ENCODE measurements around the gene FLAD1. TPM values are rescaled to one million over a fixed set of nuclear protein-coding genes. Genes with fewer than 3 reads are reported as not detected.
"Not testable (repeated sequence)": the region's sequence is repeated elsewhere in the genome, so short reads cannot be mapped to it uniquely, and the experiment has no call there.

Gene FLAD1
- total RNA-seq, 1 experiment from 2014 or later, result 58.4 TPM

- ChIA-PET RAD21 (ENCODE audit: low non-redundant PET in 1 of 2, low total read pairs in 2 of 2, uncharacterized antibody in 2 of 2, unreplicated experiment in 2 of 2) (interaction anchor here in 1 of 2 experiments (1.1 kb wide), 1 partner anchor 10 kb away, joined by 3 read pairs; no protein-coding TSS in a partner anchor), POLR2A (interaction anchor here (0.6 to 3.7 kb wide), 7 partner anchors 9 to 55 kb away, joined by 3 to 46 read pairs (median 4); partner anchors contain the start of genes LENEP, PMVK and SHC1), CTCF (interaction anchor here (1.3 to 3.2 kb wide), 5 partner anchors 10 to 210 kb away, joined by 3 to 25 read pairs (median 4); partner anchors contain the start of gene CKS1B)
- peak overlapping the region; percentile 68 for H3K27ac ChIP-seq (ENCODE audit: low read depth, low read length)
- BruUV-seq (replicated peaks), result no TSS peak
- H3K36me3 ChIP-seq (ENCODE audit: control insufficient read depth in 1 of 2, insufficient read depth in 2 of 2, low read length in 2 of 2), result peaks cover 19 to 28% of the 10 kb centered on the region in 2 experiments; a peak in 3 of 4 replicates
- ATAC-seq, result no peak
- DNase-seq (ENCODE audit: low read depth, low spot score), result no peak
- H3K27me3 ChIP-seq (ENCODE audit: insufficient read depth, low read length), result no peaks in the 10 kb centered on the region
- H3K9ac ChIP-seq (ENCODE audit: low read length), result peak overlapping the region; percentile 90
- H3K4me2 ChIP-seq (ENCODE audit: low read length), result peak overlapping the region; percentile 93
- H2AFZ ChIP-seq (ENCODE audit: low read depth, low read length, poor library complexity, severe bottlenecking), result no peak overlapping the region
- H3K79me2 ChIP-seq (ENCODE audit: insufficient read depth, low read length), result peaks cover 77% of the 10 kb centered on the region
- no peaks in the 10 kb centered on the region for H4K20me1 ChIP-seq (ENCODE audit: insufficient read depth)
- TF ChIP-seq CTCF (IDR thresholded peaks at IDR 0.05 in 2 of 3, conservative IDR thresholded peaks at IDR 0.05 in 1 of 3; ENCODE audit: borderline replicate concordance in 1 of 3, insufficient read depth in 1 of 3, low read depth in 2 of 3, low read length in 2 of 3) (no peak), MAX (IDR thresholded peaks at IDR 0.05) (no peak), CBX3 (IDR thresholded peaks at IDR 0.05; ENCODE audit: low read depth) (no peak), CEBPB (IDR thresholded peaks at IDR 0.05; ENCODE audit: low read depth) (no peak), SIN3A (IDR thresholded peaks at IDR 0.05; ENCODE audit: low read depth) (no peak), EZH2 (IDR thresholded peaks at IDR 0.05) (no peak)
- intact Hi-C loops (cut with micrococcal nuclease), result no loop called here
- no peaks in the 10 kb centered on the region for H3K9me2 ChIP-seq (ENCODE audit: insufficient read depth)
- H3K4me1 ChIP-seq (ENCODE audit: control insufficient read depth in 1 of 2, insufficient read depth in 2 of 2, low read length in 2 of 2), result peaks cover 10 to 26% of the 10 kb centered on the region in 2 experiments; a peak in 3 of 4 replicates
- H3K4me3 ChIP-seq (replicated peaks in 1 of 2; ENCODE audit: low read depth in 1 of 2, low read length in 2 of 2), result peak overlapping the region; percentile 84 to 92
- no peaks in the 10 kb centered on the region for H3K9me3 ChIP-seq (ENCODE audit: control insufficient read depth in 1 of 2, insufficient read depth in 1 of 2, low read depth in 1 of 2, low read length in 2 of 2)
Observed at GRCh38 chr1:154983776-154984466, 777 bp downstream of the FLAD1 start.

- H3K4me2 ChIP-seq (ENCODE audit: low read length); H3K4me3 ChIP-seq (replicated peaks in 1 of 2; ENCODE audit: low read depth in 1 of 2, low read length in 2 of 2); H3K9ac ChIP-seq (ENCODE audit: low read length); H3K27ac ChIP-seq (ENCODE audit: low read depth, low read length); CTCF ChIA-PET; POLR2A ChIA-PET; BruUV-seq (replicated peaks); H3K27me3 ChIP-seq (ENCODE audit: insufficient read depth, low read length); H3K9me3 ChIP-seq (ENCODE audit: control insufficient read depth in 1 of 2, insufficient read depth in 1 of 2, low read depth in 1 of 2, low read length in 2 of 2); RAD21 ChIA-PET (ENCODE audit: low non-redundant PET in 1 of 2, low total read pairs in 2 of 2, uncharacterized antibody in 2 of 2, unreplicated experiment in 2 of 2); ATAC-seq; H3K9me2 ChIP-seq (ENCODE audit: insufficient read depth); H4K20me1 ChIP-seq (ENCODE audit: insufficient read depth); intact Hi-C loops (cut with micrococcal nuclease); H2AFZ ChIP-seq (ENCODE audit: low read depth, low read length, poor library complexity, severe bottlenecking); DNase-seq (ENCODE audit: low read depth, low spot score): not testable (repeated sequence)
- Histone ChIP-seq H3K36me3 (ENCODE audit: control insufficient read depth in 1 of 2, insufficient read depth in 2 of 2, low read length in 2 of 2) (peaks cover 12 to 25% of the 10 kb centered on the region in 2 experiments; a peak in 3 of 4 replicates), H3K79me2 (ENCODE audit: insufficient read depth, low read length) (peaks cover 65% of the 10 kb centered on the region), H3K4me1 (ENCODE audit: control insufficient read depth in 1 of 2, insufficient read depth in 2 of 2, low read length in 2 of 2) (peaks cover 10 to 19% of the 10 kb centered on the region in 2 experiments; a peak in 3 of 4 replicates)
Observed at GRCh38 chr1:154986736-154987135, 3.6 kb downstream of the FLAD1 start.

Measured in HCT116 (cell line).